ENCODE data around the gene ZNF302.
"Not testable (repeated sequence)": the region's sequence is repeated elsewhere in the genome, so short reads cannot be mapped to it uniquely, and the experiment has no call there.

ZNF302 gene

GRCh38 chr19:34662919-34663318 lies 14.6 kb upstream of the ZNF302 start:
- no peaks in the 10 kb centered on the region for H3K9me3 ChIP-seq (ENCODE audit: control insufficient read depth, low read depth, low read length)
- peaks cover 8% of the 10 kb centered on the region for H3K4me1 ChIP-seq (ENCODE audit: control insufficient read depth, low read depth, low read length)
- no peaks in the 10 kb centered on the region for H3K27me3 ChIP-seq (ENCODE audit: control insufficient read depth, insufficient read depth, low read length)
- no peak overlapping the region for H3K9ac ChIP-seq (ENCODE audit: low read length)
- no peak overlapping the region for H3K27ac ChIP-seq (ENCODE audit: low read length)
- H3K4me3 ChIP-seq (ENCODE audit: low read length): no peak overlapping the region
- no peaks in the 10 kb centered on the region for H3K36me3 ChIP-seq (ENCODE audit: control insufficient read depth, low read depth, low read length)

DNA sequence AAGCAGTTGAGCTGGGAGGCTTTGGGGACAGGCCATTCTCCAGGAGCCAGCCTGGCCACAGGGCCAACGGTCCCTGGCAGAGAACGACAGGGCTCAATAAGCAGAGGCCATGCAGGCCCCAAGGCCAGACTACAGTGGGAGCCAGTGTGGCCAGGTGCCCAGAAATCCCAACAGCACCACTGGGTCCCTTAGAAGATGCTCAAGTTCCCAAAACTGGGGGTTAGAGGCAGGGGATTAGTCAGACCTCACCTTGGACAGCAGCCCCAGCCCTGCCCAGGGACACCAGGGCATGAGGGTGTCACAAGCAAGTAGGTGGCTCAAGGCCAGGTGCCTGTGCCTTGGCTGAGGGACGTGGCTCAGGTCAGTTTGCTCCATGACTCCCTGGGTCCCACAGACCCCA lies 13.3 kb upstream of the ZNF302 start:
- no peaks in the 10 kb centered on the region for H3K27me3 ChIP-seq (ENCODE audit: control insufficient read depth, insufficient read depth, low read length)
- H3K4me1 ChIP-seq (ENCODE audit: control insufficient read depth, low read depth, low read length): peaks cover 8% of the 10 kb centered on the region
- H3K27ac ChIP-seq (ENCODE audit: low read length): no peak overlapping the region
- H3K4me3 ChIP-seq (ENCODE audit: low read length): no peak overlapping the region
- no peaks in the 10 kb centered on the region for H3K9me3 ChIP-seq (ENCODE audit: control insufficient read depth, low read depth, low read length)
- no peak overlapping the region for H3K9ac ChIP-seq (ENCODE audit: low read length)
- no peaks in the 10 kb centered on the region for H3K36me3 ChIP-seq (ENCODE audit: control insufficient read depth, low read depth, low read length)

GRCh38 chr19:34664870-34665269 lies 12.6 kb upstream of the ZNF302 start:
- peaks cover 8% of the 10 kb centered on the region for H3K4me1 ChIP-seq (ENCODE audit: control insufficient read depth, low read depth, low read length)
- no peak overlapping the region for H3K9ac ChIP-seq (ENCODE audit: low read length)
- H3K4me3 ChIP-seq (ENCODE audit: low read length): no peak overlapping the region
- H3K27ac ChIP-seq (ENCODE audit: low read length): no peak overlapping the region
- no peaks in the 10 kb centered on the region for H3K36me3 ChIP-seq (ENCODE audit: control insufficient read depth, low read depth, low read length)
- H3K9me3 ChIP-seq (ENCODE audit: control insufficient read depth, low read depth, low read length): no peaks in the 10 kb centered on the region
- H3K27me3 ChIP-seq (ENCODE audit: control insufficient read depth, insufficient read depth, low read length): no peaks in the 10 kb centered on the region

DNA sequence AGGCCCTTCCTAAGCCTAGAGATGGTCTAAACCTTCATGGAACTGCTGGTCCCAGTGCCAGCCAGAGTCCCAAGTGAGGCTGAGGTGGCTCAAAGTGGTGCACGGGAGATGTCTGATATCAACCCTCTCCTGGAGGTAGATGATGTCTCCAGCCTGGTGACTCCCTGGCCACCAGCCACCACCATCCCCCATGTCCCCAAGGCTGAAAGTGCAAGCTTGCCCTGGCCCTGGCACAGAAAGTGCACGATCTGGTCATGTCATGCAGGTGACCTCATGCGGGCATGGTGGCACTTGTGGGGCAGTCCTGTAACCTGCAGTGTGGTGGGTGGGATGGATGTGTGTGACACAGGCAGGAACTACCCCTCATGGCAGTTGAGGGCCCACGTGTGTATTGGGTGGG lies 12.2 kb upstream of the ZNF302 start:
- H3K27ac ChIP-seq (ENCODE audit: low read length); H3K27me3 ChIP-seq (ENCODE audit: control insufficient read depth, insufficient read depth, low read length); H3K36me3 ChIP-seq (ENCODE audit: control insufficient read depth, low read depth, low read length); H3K9me3 ChIP-seq (ENCODE audit: control insufficient read depth, low read depth, low read length); H3K4me1 ChIP-seq (ENCODE audit: control insufficient read depth, low read depth, low read length); H3K9ac ChIP-seq (ENCODE audit: low read length); H3K4me3 ChIP-seq (ENCODE audit: low read length): not testable (repeated sequence)

DNA sequence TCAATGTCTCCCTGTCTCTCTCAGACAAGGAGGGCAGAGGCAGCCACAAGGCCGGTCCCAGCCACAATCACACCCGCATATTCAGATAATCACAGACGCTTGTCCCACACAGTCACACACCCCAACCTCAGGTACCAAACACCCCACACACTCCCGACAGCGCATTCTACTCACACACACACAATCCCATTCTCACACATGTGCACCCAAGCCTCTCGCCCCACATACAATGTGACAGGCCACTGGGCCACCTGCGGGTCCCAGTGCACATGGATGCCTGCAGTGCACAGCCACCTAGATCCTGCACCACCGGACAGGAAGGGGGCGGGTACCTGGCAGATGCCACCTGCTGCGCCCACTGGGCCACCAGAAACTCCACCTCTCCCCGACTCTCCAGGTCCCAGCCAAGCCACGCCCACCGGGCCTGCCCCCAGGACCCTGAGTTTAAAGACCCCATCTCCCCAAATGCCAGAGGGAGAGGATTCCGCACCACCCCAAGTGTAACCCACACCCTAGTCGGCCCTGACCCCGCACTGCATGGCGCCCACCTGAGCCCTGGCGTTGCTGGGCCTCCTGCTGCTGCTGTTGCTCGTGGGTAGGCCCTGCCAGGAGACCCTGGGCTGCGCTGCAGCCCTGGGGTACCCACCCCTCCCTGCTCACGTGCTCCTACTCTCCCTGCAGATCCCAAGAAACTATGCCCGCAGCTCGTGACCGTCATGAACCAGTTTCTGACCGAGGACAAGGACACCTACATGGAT lies 11.1 kb upstream of the ZNF302 start:
- no peaks in the 10 kb centered on the region for H3K9me3 ChIP-seq (ENCODE audit: control insufficient read depth, low read depth, low read length)
- H3K27ac ChIP-seq (ENCODE audit: low read length): no peak overlapping the region
- H3K36me3 ChIP-seq (ENCODE audit: control insufficient read depth, low read depth, low read length): no peaks in the 10 kb centered on the region

DNA sequence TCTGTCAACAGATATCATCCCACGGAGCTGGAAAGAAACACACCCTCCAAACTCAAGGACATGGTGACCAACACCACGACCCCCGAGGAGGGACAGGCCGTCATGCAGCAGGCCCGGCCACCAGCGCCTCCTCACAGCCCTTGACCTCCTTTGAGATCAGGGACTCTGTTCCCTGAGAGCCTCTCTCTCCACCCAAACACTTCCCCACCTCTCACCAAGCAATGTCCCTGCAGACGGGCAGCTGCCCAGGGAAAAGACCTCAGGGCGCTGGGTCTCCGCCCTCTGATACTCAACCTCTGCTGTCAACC lies 10.6 kb upstream of the ZNF302 start:
- H3K9ac ChIP-seq (ENCODE audit: low read length): no peak overlapping the region
- H3K27ac ChIP-seq (ENCODE audit: low read length): no peak overlapping the region
- no peak overlapping the region for H3K4me3 ChIP-seq (ENCODE audit: low read length)

More for the DNA sequence above, 11.1 kb upstream of the ZNF302 start:
- H3K4me3 ChIP-seq (ENCODE audit: low read length): no peak overlapping the region
- peaks cover 8% of the 10 kb centered on the region for H3K4me1 ChIP-seq (ENCODE audit: control insufficient read depth, low read depth, low read length)
- no peak overlapping the region for H3K9ac ChIP-seq (ENCODE audit: low read length)
- H3K27me3 ChIP-seq (ENCODE audit: control insufficient read depth, insufficient read depth, low read length): no peaks in the 10 kb centered on the region

DNA sequence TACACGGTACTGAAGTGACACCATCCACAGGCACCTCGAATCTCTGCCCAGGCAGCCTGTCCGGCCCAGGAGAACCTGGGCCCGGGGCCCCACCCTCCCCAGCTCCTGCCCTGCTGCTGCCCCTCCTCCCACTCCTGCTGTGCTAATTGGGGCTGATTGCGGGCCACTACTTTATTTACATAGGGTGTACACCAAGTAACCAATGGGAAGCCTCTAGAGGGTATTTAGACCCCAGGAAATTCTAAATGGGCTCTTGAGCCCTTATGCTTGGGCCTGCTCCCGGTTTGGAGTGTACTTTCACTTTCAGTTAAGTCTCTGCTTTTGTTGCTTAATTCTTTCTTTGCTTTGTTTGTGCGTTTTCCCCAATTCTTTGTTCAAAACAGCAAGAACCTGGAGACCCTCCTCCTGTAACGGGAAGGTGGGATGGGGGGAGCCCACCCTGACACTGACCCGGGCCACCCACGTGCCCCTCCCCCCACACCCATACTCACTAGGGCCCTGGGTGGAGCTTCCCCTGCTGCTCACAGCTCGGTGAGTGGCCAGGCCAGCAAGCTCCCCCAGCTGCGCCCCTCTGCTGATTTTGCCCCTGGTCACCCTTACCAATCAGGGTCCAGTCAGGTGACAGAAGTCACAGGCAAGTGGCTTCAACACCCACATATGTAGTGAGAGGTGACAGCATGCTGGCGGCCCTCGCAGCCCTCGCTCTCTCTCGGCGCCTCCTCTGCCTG lies 10.0 kb upstream of the ZNF302 start:
- no peak overlapping the region for H3K27ac ChIP-seq (ENCODE audit: low read length)

More for the DNA sequence above, 10.6 kb upstream of the ZNF302 start:
- Histone ChIP-seq H3K9me3 (ENCODE audit: control insufficient read depth, low read depth, low read length) (no peaks in the 10 kb centered on the region), H3K27me3 (ENCODE audit: control insufficient read depth, insufficient read depth, low read length) (no peaks in the 10 kb centered on the region), H3K4me1 (ENCODE audit: control insufficient read depth, low read depth, low read length) (peaks cover 8% of the 10 kb centered on the region), H3K36me3 (ENCODE audit: control insufficient read depth, low read depth, low read length) (no peaks in the 10 kb centered on the region)

DNA sequence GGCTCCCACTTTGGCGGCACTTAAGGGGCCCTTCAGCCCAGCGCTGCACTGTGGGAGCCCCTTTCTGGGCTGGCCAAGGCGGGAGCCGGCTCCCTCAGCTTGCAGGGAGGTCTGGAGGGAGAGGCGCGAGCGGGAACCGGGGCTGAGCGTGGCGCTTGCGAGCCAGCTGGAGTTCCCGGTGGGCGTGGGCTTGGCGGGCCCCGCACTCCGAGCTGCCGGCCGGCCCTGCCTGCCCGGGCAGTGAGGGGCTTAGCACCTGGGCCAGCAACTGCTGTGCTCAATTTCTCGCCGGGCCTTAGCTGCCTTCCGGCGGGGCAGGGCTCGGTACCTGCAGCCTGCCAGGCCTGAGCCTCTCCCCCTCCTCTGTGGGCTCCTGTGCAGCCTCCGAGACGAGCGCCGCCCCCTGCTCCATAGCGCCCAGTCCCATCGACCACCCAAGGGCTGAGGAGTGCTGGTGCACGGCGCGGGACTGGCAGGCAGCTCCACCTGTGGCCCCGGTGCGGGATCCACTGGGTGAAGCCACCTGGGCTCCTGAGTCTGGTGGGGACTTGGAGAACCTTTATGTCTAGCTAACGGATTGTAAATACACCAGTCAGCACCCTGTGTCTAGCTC lies 9.3 kb upstream of the ZNF302 start:
- not testable (repeated sequence) for H3K36me3 ChIP-seq (ENCODE audit: control insufficient read depth, low read depth, low read length); H3K27me3 ChIP-seq (ENCODE audit: control insufficient read depth, insufficient read depth, low read length); H3K9ac ChIP-seq (ENCODE audit: low read length); H3K27ac ChIP-seq (ENCODE audit: low read length); H3K4me1 ChIP-seq (ENCODE audit: control insufficient read depth, low read depth, low read length); H3K9me3 ChIP-seq (ENCODE audit: control insufficient read depth, low read depth, low read length); H3K4me3 ChIP-seq (ENCODE audit: low read length)

More for the DNA sequence above, 10.0 kb upstream of the ZNF302 start:
- no peak overlapping the region for H3K4me3 ChIP-seq (ENCODE audit: low read length)
- H3K4me1 ChIP-seq (ENCODE audit: control insufficient read depth, low read depth, low read length): peaks cover 8% of the 10 kb centered on the region
- no peaks in the 10 kb centered on the region for H3K36me3 ChIP-seq (ENCODE audit: control insufficient read depth, low read depth, low read length)
- no peaks in the 10 kb centered on the region for H3K27me3 ChIP-seq (ENCODE audit: control insufficient read depth, insufficient read depth, low read length)
- H3K9ac ChIP-seq (ENCODE audit: low read length): no peak overlapping the region
- no peaks in the 10 kb centered on the region for H3K9me3 ChIP-seq (ENCODE audit: control insufficient read depth, low read depth, low read length)

DNA sequence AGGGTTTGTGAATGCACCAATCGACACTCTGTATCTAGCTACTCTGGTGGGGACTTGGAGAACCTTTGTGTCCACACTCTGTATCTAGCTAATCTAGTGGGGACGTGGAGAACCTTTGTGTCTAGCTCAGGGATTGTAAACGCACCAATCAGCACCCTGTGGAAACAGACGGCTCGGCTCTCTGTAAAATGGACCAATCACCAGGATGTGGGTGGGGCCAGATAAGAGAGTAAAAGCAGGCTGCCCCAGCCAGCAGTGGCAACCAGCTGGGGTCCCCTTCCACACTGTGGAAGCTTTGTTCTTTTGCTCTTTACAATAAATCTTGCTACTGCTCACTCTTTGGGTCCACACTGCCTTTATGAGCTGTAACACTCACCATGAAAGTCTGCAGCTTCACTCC lies 8.8 kb upstream of the ZNF302 start:
- not testable (repeated sequence) for H3K4me3 ChIP-seq (ENCODE audit: low read length); H3K36me3 ChIP-seq (ENCODE audit: control insufficient read depth, low read depth, low read length); H3K9me3 ChIP-seq (ENCODE audit: control insufficient read depth, low read depth, low read length); H3K27ac ChIP-seq (ENCODE audit: low read length); H3K27me3 ChIP-seq (ENCODE audit: control insufficient read depth, insufficient read depth, low read length); H3K9ac ChIP-seq (ENCODE audit: low read length); H3K4me1 ChIP-seq (ENCODE audit: control insufficient read depth, low read depth, low read length)

DNA sequence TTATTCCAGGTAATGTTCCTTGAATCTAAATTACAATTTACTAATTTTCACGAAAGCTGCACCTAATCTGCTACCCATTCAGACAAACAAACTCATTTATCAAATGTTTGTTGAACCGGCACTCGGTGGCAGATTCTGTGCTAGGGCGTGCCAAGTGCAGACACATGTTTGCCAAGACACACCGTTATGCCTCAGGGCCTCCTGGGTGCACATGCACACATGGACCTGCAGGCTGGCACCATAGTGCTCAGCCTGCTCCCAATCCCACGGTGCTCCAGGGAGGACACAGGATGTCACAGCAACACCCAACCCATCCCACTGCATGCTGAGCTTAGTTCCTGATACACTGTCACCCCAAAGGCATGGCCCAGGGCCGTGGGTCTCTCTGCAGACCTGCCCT lies 8.2 kb upstream of the ZNF302 start:
- Histone ChIP-seq H3K27me3 (ENCODE audit: control insufficient read depth, insufficient read depth, low read length) (peaks cover 11% of the 10 kb centered on the region), H3K4me3 (ENCODE audit: low read length) (no peak overlapping the region), H3K9ac (ENCODE audit: low read length) (no peak overlapping the region), H3K9me3 (ENCODE audit: control insufficient read depth, low read depth, low read length) (no peaks in the 10 kb centered on the region), H3K4me1 (ENCODE audit: control insufficient read depth, low read depth, low read length) (peaks cover 8% of the 10 kb centered on the region), H3K27ac (ENCODE audit: low read length) (no peak overlapping the region), H3K36me3 (ENCODE audit: control insufficient read depth, low read depth, low read length) (no peaks in the 10 kb centered on the region)

DNA sequence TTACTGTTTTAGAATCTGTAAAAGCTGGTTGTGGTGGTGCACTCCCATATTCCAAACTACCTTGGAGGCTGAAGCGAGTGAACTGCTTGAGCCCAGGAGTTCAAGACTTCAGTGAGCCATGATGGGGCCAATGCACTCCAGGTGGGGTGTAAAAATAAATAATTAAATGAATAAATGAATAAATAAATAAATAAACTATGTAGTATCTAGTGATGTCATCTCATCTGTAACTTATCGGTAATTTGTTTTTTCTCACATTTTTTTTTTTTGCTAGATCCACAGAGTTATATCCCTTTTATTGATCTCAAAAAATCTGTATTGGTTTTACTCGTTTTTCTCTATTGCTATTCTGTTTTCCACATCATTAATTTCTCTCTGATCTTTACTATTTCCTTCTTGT lies 5.5 kb upstream of the ZNF302 start:
- Histone ChIP-seq H3K36me3 (ENCODE audit: control insufficient read depth, low read depth, low read length) (no peaks in the 10 kb centered on the region), H3K4me3 (ENCODE audit: low read length) (no peak overlapping the region), H3K4me1 (ENCODE audit: control insufficient read depth, low read depth, low read length) (peaks cover 11% of the 10 kb centered on the region), H3K9me3 (ENCODE audit: control insufficient read depth, low read depth, low read length) (no peaks in the 10 kb centered on the region), H3K27ac (ENCODE audit: low read length) (no peak overlapping the region), H3K27me3 (ENCODE audit: control insufficient read depth, insufficient read depth, low read length) (peaks cover 17% of the 10 kb centered on the region), H3K9ac (ENCODE audit: low read length) (no peak overlapping the region)

DNA sequence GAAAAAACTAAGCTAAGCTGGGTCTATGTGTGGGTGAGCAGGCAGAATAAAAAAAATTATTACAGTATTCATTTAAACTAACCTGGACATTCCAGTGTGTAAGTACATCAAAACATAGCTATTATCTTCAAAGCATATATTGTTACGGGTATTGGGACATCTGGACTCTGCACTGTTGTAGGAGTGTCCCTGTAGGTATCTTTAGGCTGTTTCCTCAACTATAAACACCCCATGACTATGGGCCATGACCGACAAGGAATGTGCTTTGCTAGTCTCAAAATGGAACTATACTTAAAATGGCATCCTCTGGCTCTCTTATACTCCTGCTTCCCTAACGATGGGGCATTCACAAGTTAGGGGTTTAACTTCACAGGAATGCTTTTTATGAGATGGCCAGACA lies 3.9 kb upstream of the ZNF302 start:
- Histone ChIP-seq H3K4me3 (ENCODE audit: low read length) (no peak overlapping the region), H3K9ac (ENCODE audit: low read length) (no peak overlapping the region), H3K36me3 (ENCODE audit: control insufficient read depth, low read depth, low read length) (no peaks in the 10 kb centered on the region), H3K4me1 (ENCODE audit: control insufficient read depth, low read depth, low read length) (peaks cover 4% of the 10 kb centered on the region), H3K27ac (ENCODE audit: low read length) (no peak overlapping the region), H3K9me3 (ENCODE audit: control insufficient read depth, low read depth, low read length) (no peaks in the 10 kb centered on the region), H3K27me3 (ENCODE audit: control insufficient read depth, insufficient read depth, low read length) (peaks cover 17% of the 10 kb centered on the region)
